Measurements from ENCODE around the gene DIPK1B. TPM values are rescaled to one million over a fixed set of nuclear protein-coding genes. Genes with fewer than 3 reads are reported as not detected.

Gene DIPK1B
- total and polyA plus RNA-seq, 10 of the 15 experiments (the other 5 are each of a cell fraction or from before 2014, with no cell fraction given), result 0.08 to 0.28 (median 0.13) TPM; not detected in 3

DNA sequence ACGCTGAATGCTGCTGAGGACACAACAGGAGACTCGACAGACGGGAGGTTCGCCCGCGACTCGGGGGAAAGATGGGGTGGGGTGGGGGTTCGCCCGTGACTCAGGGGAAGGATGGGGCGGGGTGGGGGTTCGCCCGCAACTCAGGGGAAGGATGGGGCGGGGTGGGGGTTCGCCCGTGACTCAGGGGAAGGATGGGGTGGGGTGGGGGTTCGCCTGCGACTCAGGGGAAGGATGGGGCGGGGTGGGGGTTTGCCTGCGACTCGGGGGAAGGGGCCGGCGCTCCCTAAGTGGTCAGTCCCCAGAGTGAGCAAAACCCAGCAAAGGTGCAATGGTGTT lies 33.8 kb downstream of the DIPK1B start:
- CTCF ChIA-PET, result no interaction called here
- POLR2A ChIA-PET, result no interaction called here
- Histone ChIP-seq H3K79me2 (ENCODE audit: control insufficient read depth, insufficient read depth, low read length) (no peaks in the 10 kb centered on the region), H2AFZ (ENCODE audit: control insufficient read depth, low read depth, low read length) (no peak overlapping the region), H3K4me2 (ENCODE audit: control insufficient read depth, insufficient read depth) (no peak overlapping the region), H3K27ac (ENCODE audit: control insufficient read depth, insufficient read depth) (no peak overlapping the region), H3K36me3 (ENCODE audit: control insufficient read depth in 2 of 2, insufficient read depth in 2 of 2, low read length in 1 of 2) (no peaks in the 10 kb centered on the region), H3K27me3 (replicated peaks in 1 of 2; ENCODE audit: control insufficient read depth in 2 of 2, insufficient read depth in 2 of 2, low read length in 1 of 2) (peaks cover 0 to 8% of the 10 kb centered on the region in 2 experiments; a peak in 3 of 4 replicates), H3K4me1 (ENCODE audit: control insufficient read depth, insufficient read depth, low read length) (peaks cover 13% of the 10 kb centered on the region), H4K20me1 (ENCODE audit: control insufficient read depth, insufficient read depth) (no peaks in the 10 kb centered on the region), H3K9ac (ENCODE audit: control insufficient read depth, insufficient read depth, low read length) (no peak overlapping the region), H3K4me3 (no peak overlapping the region), H3K9me3 (replicated peaks; ENCODE audit: control insufficient read depth, insufficient read depth, low read length) (peaks cover under 1% of the 10 kb centered on the region; the same call in 2 of the 3 replicates)
- FAIRE-seq (no peak), DNase-seq (ENCODE audit: low read depth, low spot score) (no peak), ATAC-seq (no peak)
- WGBS (ENCODE audit: insufficient coverage, insufficient replicate concordance, low lambda C conversion rate, missing lambda C conversion rate), result 0% methylated on average over 2 of the region's 22 CpGs
- SMC1A ChIA-PET (ENCODE audit: uncharacterized antibody, unreplicated experiment), result no interaction called here
- TF ChIP-seq SMAD5 (IDR thresholded peaks at IDR 0.05; ENCODE audit: low read depth) (no peak), SREBF2 (IDR thresholded peaks at IDR 0.05; ENCODE audit: low read length) (no peak)
- no TSS peak for BruUV-seq (replicated peaks)
- in situ Hi-C loops (cut with MboI), result no loop called here
- RAD21 ChIA-PET (ENCODE audit: unreplicated experiment), result no interaction called here
- intact Hi-C loops (cut with micrococcal nuclease; ENCODE audit: unreplicated experiment), result no loop called here

DNA sequence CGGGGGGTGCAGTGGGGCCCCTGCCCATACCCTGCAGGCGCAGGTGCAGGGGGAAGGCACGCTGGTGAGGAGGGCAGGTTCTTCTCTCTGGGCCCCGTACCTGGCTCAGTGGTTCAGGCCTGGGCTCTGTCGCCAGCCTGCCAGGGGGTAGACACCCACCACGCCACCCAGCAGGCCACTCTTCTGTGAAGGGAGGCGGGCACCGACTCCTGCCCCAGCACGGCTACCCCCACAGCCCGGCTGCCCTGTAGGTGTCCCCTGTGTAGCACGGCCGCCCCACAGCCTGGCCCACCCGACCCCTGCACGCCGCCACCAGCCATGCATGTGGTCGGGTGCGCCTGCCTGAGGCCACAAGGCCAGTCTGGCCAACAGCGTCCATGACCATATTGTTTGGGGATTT lies 34.2 kb downstream of the DIPK1B start:
- POLR2A ChIA-PET, result no interaction called here
- Histone ChIP-seq H4K20me1 (ENCODE audit: control insufficient read depth, insufficient read depth) (no peaks in the 10 kb centered on the region), H3K36me3 (ENCODE audit: control insufficient read depth in 2 of 2, insufficient read depth in 2 of 2, low read length in 1 of 2) (no peaks in the 10 kb centered on the region), H3K27me3 (replicated peaks in 1 of 2; ENCODE audit: control insufficient read depth in 2 of 2, insufficient read depth in 2 of 2, low read length in 1 of 2) (peaks cover 0 to 5% of the 10 kb centered on the region in 2 experiments; a peak in 2 of 4 replicates), H3K4me2 (ENCODE audit: control insufficient read depth, insufficient read depth) (no peak overlapping the region), H3K79me2 (ENCODE audit: control insufficient read depth, insufficient read depth, low read length) (no peaks in the 10 kb centered on the region), H3K4me1 (ENCODE audit: control insufficient read depth, insufficient read depth, low read length) (peaks cover 8% of the 10 kb centered on the region), H3K27ac (ENCODE audit: control insufficient read depth, insufficient read depth) (no peak overlapping the region), H3K9me3 (replicated peaks; ENCODE audit: control insufficient read depth, insufficient read depth, low read length) (peaks cover 5% of the 10 kb centered on the region), H3K4me3 (no peak overlapping the region), H3K9ac (ENCODE audit: control insufficient read depth, insufficient read depth, low read length) (no peak overlapping the region), H2AFZ (ENCODE audit: control insufficient read depth, low read depth, low read length) (no peak overlapping the region)
- DNase-seq (ENCODE audit: low read depth, low spot score) (no peak), ATAC-seq (no peak), FAIRE-seq (no peak)
- 42% methylated on average over 17 of the region's 18 CpGs for WGBS (ENCODE audit: insufficient coverage, insufficient replicate concordance, low lambda C conversion rate, missing lambda C conversion rate)
- in situ Hi-C loops (cut with MboI), result no loop called here
- SMC1A ChIA-PET (ENCODE audit: uncharacterized antibody, unreplicated experiment), result no interaction called here
- BruUV-seq (replicated peaks), result no TSS peak
- RAD21 ChIA-PET (ENCODE audit: unreplicated experiment), result no interaction called here
- CTCF ChIA-PET, result no interaction called here
- no peak for TF ChIP-seq MYB (IDR thresholded peaks at IDR 0.05; ENCODE audit: borderline replicate concordance, low read depth, low read length)
- intact Hi-C loops (cut with micrococcal nuclease; ENCODE audit: unreplicated experiment), result no loop called here

All from GM12878 (cell line).